ENCODE measurements around the gene FAM170B.

- TF ChIP-seq CTCF (IDR thresholded peaks at IDR 0.05) = no peak
- TF ChIP-seq EZH2 (IDR thresholded peaks at IDR 0.05) = no peak
- TF ChIP-seq EZH2phosphoT487 (IDR thresholded peaks at IDR 0.05) = no peak
Observed at GRCh38 chr10:49178489-49179471, 45.0 kb upstream of the FAM170B start.

Measured in neural progenitor cell (in vitro differentiated cells).